Loucy (cell line): ENCODE data around the gene CORO1A.
"Not testable (repeated sequence)": the region's sequence is repeated elsewhere in the genome, so short reads cannot be mapped to it uniquely, and the experiment has no call there.

ENCODE experiments used
- EZH2phosphoT487 ChIP-seq: fragments of 200-600 bp; IDR thresholded peaks from 2 replicates; pipeline ENCODE4 v1.6.1; 2018; ENCODE audit warnings: antibody characterized with exemption, mild to moderate bottlenecking, moderate library complexity, borderline replicate concordance
- TF ChIP-seq, protein P1 (sequence below): fragments of 200-600 bp; sonication (generic); conservative IDR thresholded peaks from 2 replicates; pipeline ENCODE4 v1.5.1; 2014; ENCODE audit warnings: mild to moderate bottlenecking, antibody characterized with exemption, low read length

DNA sequence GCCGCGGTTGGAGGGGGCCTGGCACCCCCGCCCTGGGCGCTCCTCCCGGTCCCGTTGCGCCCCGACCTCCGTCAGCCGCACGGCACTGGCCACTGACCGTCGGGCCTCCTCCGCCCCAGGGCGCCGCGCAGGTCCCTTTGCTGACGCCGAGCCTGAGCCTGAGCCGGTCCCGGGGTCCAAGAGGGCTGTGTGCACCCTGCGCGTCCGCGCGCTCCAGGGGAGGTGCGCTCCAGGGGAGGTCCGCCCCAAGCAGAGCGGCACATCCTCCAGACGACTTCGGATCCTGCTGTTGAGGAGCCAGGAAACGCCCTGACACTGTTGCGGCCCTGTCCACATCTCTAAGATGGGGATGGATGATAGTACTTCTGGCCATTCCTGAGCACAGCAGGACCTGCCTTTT is 22.9 kb downstream of the CORO1A start:
- TF ChIP-seq, protein P1, sequence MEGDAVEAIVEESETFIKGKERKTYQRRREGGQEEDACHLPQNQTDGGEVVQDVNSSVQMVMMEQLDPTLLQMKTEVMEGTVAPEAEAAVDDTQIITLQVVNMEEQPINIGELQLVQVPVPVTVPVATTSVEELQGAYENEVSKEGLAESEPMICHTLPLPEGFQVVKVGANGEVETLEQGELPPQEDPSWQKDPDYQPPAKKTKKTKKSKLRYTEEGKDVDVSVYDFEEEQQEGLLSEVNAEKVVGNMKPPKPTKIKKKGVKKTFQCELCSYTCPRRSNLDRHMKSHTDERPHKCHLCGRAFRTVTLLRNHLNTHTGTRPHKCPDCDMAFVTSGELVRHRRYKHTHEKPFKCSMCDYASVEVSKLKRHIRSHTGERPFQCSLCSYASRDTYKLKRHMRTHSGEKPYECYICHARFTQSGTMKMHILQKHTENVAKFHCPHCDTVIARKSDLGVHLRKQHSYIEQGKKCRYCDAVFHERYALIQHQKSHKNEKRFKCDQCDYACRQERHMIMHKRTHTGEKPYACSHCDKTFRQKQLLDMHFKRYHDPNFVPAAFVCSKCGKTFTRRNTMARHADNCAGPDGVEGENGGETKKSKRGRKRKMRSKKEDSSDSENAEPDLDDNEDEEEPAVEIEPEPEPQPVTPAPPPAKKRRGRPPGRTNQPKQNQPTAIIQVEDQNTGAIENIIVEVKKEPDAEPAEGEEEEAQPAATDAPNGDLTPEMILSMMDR = not testable (repeated sequence)
- TF ChIP-seq EZH2phosphoT487 = not testable (repeated sequence)
